ENCODE data around the gene HOXB9. TPM values are rescaled to one million over a fixed set of nuclear protein-coding genes. Genes with fewer than 3 reads are reported as not detected.

HOXB9 gene
- total and polyA plus RNA-seq, 9 of the 15 experiments (the other 6 are each of a cell fraction or from before 2014, with no cell fraction given): 3.1 to 196 (median 77.6) TPM

DNA sequence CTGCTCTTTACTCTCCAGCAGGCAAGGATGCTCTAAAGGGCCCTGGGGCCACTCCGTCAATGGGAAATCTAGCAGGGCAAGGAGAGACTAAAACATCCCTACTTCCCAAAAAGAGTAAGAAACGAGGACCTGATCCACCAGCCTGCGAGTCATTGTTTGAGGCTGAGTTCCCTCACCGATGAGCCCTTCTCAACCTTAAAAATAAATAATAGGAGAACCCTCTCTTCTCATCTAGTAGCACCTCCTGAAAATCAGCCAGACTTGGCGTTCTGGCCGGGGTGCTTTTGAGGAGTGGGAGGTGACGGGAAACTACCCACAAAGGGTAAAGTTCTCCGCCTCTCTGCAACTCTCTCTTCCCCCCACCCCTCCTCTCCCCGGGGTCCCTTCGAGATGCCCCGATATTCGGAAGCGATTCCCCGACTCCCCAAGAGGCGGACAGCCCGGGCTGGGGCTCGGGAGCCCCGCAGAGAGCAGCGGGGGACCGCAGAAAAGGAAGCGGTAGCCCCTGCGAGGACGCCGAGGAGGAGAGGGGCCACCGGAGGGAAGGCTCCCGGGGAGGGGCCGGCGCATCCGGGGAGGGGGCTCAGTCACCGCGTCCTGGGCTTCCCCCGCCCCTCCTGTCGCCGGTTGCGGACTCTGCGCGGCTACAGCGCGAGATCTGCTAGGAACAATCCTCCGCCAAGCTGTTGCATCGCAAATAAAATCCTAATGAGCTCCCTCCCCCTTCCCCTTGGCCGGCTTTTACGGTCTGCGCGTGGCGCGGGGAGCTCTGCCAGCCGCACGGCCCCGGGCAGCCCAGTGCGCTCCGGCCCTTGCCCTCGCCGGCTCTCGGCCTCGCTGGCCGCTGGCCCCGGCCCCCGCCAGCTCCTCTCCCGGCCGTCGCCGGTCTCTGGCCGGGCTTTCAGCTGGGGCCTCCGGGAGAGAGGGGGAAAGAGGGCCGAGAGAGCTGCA, 1.3 kb downstream of the HOXB9 start (continued):
- TF ChIP-seq ZFP1 (CRISPR knock-in tag; IDR thresholded peaks at IDR 0.05) (no peak), RB1 (IDR thresholded peaks at IDR 0.05; ENCODE audit: low read depth) (no peak), ZNF224 (CRISPR knock-in tag; IDR thresholded peaks at IDR 0.05) (no peak), XRCC4 (IDR thresholded peaks at IDR 0.05; ENCODE audit: extremely low read depth, insufficient read depth, insufficient read length) (no peak), NR2C2 (CRISPR knock-in tag; IDR thresholded peaks at IDR 0.05) (no peak), NR2C2 (tag; IDR thresholded peaks at IDR 0.05) (no peak), NFE2L1 (tag; IDR thresholded peaks at IDR 0.05; ENCODE audit: borderline replicate concordance, low read depth) (no peak), ZNF431 (CRISPR knock-in tag; IDR thresholded peaks at IDR 0.05) (no peak), POU5F1 (IDR thresholded peaks at IDR 0.05; ENCODE audit: borderline replicate concordance, low read depth, low read length, partially characterized antibody) (no peak), ZNF140 (CRISPR knock-in tag; IDR thresholded peaks at IDR 0.05) (no peak)
- TF ChIP-seq, protein P1, sequence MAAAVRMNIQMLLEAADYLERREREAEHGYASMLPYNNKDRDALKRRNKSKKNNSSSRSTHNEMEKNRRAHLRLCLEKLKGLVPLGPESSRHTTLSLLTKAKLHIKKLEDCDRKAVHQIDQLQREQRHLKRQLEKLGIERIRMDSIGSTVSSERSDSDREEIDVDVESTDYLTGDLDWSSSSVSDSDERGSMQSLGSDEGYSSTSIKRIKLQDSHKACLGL (CRISPR knock-in tag; IDR thresholded peaks at IDR 0.05; ENCODE audit: borderline replicate concordance, poor library complexity, severe bottlenecking): no peak
- TF ChIP-seq, protein P2, sequence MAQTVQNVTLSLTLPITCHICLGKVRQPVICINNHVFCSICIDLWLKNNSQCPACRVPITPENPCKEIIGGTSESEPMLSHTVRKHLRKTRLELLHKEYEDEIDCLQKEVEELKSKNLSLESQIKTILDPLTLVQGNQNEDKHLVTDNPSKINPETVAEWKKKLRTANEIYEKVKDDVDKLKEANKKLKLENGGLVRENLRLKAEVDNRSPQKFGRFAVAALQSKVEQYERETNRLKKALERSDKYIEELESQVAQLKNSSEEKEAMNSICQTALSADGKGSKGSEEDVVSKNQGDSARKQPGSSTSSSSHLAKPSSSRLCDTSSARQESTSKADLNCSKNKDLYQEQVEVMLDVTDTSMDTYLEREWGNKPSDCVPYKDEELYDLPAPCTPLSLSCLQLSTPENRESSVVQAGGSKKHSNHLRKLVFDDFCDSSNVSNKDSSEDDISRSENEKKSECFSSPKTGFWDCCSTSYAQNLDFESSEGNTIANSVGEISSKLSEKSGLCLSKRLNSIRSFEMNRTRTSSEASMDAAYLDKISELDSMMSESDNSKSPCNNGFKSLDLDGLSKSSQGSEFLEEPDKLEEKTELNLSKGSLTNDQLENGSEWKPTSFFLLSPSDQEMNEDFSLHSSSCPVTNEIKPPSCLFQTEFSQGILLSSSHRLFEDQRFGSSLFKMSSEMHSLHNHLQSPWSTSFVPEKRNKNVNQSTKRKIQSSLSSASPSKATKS (CRISPR knock-in tag; IDR thresholded peaks at IDR 0.05): no peak
- TF ChIP-seq, protein P3, sequence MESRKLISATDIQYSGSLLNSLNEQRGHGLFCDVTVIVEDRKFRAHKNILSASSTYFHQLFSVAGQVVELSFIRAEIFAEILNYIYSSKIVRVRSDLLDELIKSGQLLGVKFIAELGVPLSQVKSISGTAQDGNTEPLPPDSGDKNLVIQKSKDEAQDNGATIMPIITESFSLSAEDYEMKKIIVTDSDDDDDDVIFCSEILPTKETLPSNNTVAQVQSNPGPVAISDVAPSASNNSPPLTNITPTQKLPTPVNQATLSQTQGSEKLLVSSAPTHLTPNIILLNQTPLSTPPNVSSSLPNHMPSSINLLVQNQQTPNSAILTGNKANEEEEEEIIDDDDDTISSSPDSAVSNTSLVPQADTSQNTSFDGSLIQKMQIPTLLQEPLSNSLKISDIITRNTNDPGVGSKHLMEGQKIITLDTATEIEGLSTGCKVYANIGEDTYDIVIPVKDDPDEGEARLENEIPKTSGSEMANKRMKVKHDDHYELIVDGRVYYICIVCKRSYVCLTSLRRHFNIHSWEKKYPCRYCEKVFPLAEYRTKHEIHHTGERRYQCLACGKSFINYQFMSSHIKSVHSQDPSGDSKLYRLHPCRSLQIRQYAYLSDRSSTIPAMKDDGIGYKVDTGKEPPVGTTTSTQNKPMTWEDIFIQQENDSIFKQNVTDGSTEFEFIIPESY (CRISPR knock-in tag; IDR thresholded peaks at IDR 0.05): no peak

Data from K562 (cell line).